Measurements from ENCODE around the gene GRIN1. TPM values are rescaled to one million over a fixed set of nuclear protein-coding genes. Genes with fewer than 3 reads are reported as not detected.

GRIN1 gene
- total RNA-seq, 1 experiment from 2014 or later, result 2.9 TPM

DNA sequence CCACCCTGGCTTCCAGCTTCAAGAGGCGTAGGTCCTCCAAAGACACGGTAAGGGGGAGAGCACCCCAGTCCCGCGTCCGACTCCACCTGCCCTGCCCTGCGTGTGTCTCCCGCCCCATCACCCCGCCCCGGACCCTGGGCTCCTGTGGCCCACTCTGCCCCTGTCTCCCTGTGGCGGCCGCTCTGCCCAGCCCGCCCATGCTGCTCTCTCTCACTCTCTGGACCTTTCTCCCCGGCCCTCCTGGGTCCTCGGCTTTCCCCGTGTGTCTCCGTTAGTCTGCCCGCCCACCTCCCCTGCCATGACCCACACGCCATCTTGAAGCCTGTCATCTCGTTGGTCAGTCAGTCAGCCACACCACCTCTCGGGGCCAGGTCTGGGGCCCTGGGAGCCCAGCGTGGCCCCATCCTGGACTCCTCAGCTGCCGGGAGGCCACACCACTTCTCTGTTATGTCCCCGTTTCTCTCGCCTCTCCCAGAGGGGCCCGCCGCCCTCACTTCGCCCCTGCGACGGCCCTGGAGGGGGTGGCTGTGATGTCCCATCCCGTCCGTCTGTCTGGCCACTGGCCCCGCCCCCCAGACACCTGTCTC is 26.4 kb downstream of the GRIN1 start:
- Histone ChIP-seq H4K20me1 (ENCODE audit: control insufficient read depth, insufficient read depth, insufficient read length) (peaks cover 2% of the 10 kb centered on the region), H3K9me3 (ENCODE audit: control insufficient read depth, low read depth, low read length) (no peaks in the 10 kb centered on the region), H3T11ph (ENCODE audit: low read length) (no peak overlapping the region), H3K27ac (ENCODE audit: insufficient read length, low read depth, low read length) (no peak overlapping the region), H3K4me2 (ENCODE audit: insufficient read depth, insufficient read length, low read length) (no peak overlapping the region), H2BK5ac (ENCODE audit: insufficient read length, low read length) (no peak overlapping the region), H3K23ac (ENCODE audit: insufficient read length, low read depth, low read length) (no peak overlapping the region), H2BK120ac (ENCODE audit: low read depth, low read length, poor library complexity, severe bottlenecking) (no peak overlapping the region), H2BK12ac (ENCODE audit: insufficient read length, low read depth, low read length) (no peak overlapping the region), H3K14ac (ENCODE audit: insufficient read depth, low read length) (no peak overlapping the region), H3K56ac (ENCODE audit: insufficient read length, low read depth, low read length) (no peak overlapping the region), H4K91ac (ENCODE audit: insufficient read length, low read depth, low read length) (no peak overlapping the region), H2AK5ac (ENCODE audit: insufficient read length, low read length) (no peak overlapping the region), H3K9ac (ENCODE audit: extremely low read depth, insufficient read length, low read length) (no peak overlapping the region), H4K8ac (replicated peaks; ENCODE audit: insufficient read length, low read depth, low read length) (no peak overlapping the region), H3K18ac (ENCODE audit: insufficient read length, low read depth, low read length) (no peak overlapping the region), H3K23me2 (ENCODE audit: insufficient read length, low read depth, low read length, poor library complexity, severe bottlenecking) (peaks cover 20% of the 10 kb centered on the region), H4K5ac (ENCODE audit: insufficient read length, low read depth, low read length) (no peak overlapping the region), H3K4ac (ENCODE audit: low read depth, low read length) (no peak overlapping the region), H2AFZ (ENCODE audit: low read length) (no peak overlapping the region), H2BK20ac (ENCODE audit: low read depth, low read length, poor library complexity, severe bottlenecking) (no peak overlapping the region), H3K4me1 (ENCODE audit: insufficient read depth, low read length) (no peaks in the 10 kb centered on the region), H2BK15ac (ENCODE audit: low read depth, low read length) (no peak overlapping the region), H3K79me2 (ENCODE audit: insufficient read depth, low read length) (no peaks in the 10 kb centered on the region), H3K27me3 (ENCODE audit: insufficient read depth, low read length) (peaks cover 43% of the 10 kb centered on the region; the same call in 1 of the 2 replicates), H3K79me1 (ENCODE audit: insufficient read depth, low read depth, low read length, poor library complexity, severe bottlenecking) (no peaks in the 10 kb centered on the region)
- no CpG with 5 or more reads among the region's 32 CpGs for WGBS (ENCODE audit: extremely low coverage, insufficient read length, low lambda C conversion rate)
- no peak overlapping the region for H3K4me3 Mint-ChIP-seq
- no peaks in the 10 kb centered on the region for H3K36me3 Mint-ChIP-seq (ENCODE audit: insufficient read depth in 1 of 3, low read depth in 3 of 3)
- H3K27me3 Mint-ChIP-seq (ENCODE audit: low read depth), result peaks cover 90% of the 10 kb centered on the region
- TF ChIP-seq, protein P1, sequence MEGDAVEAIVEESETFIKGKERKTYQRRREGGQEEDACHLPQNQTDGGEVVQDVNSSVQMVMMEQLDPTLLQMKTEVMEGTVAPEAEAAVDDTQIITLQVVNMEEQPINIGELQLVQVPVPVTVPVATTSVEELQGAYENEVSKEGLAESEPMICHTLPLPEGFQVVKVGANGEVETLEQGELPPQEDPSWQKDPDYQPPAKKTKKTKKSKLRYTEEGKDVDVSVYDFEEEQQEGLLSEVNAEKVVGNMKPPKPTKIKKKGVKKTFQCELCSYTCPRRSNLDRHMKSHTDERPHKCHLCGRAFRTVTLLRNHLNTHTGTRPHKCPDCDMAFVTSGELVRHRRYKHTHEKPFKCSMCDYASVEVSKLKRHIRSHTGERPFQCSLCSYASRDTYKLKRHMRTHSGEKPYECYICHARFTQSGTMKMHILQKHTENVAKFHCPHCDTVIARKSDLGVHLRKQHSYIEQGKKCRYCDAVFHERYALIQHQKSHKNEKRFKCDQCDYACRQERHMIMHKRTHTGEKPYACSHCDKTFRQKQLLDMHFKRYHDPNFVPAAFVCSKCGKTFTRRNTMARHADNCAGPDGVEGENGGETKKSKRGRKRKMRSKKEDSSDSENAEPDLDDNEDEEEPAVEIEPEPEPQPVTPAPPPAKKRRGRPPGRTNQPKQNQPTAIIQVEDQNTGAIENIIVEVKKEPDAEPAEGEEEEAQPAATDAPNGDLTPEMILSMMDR (conservative IDR thresholded peaks at IDR 0.05), result no peak
- H3K9me3 Mint-ChIP-seq, result no peaks in the 10 kb centered on the region; a peak in 1 of 5 replicates
- H3K4me1 Mint-ChIP-seq, result peaks cover 0 to 9% of the 10 kb centered on the region in 2 experiments; a peak in 3 of 4 replicates
- DNase-seq, result no peak
- no peak overlapping the region for H3K27ac Mint-ChIP-seq

Measured in H9 (cell line).